Measurements from ENCODE around the gene RLF. TPM values are rescaled to one million over a fixed set of nuclear protein-coding genes. Genes with fewer than 3 reads are reported as not detected.

The RLF gene
- total and polyA plus RNA-seq, 2 of the 8 experiments (the other 6 are each of a cell fraction or from before 2014, with no cell fraction given), result 4.2 to 18.0 TPM

DNA sequence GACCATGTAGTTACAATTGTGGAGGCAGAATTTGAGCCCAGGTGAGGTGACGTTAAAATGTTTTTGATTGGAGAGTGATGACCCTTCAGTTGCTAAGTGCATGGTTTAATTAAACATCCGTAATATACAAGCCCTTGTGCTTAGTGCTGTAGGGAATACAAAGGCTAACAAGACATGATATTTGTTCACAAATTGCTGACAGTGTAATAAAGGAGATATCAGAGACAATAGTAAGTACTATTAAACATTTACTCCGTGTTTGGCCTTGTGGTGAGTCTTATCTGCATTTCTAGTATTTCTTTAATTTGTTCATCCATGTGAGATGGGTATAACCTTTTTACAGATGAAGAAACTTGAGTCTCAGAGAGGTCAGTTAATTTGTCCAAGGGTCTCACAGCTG, 37.9 kb downstream of the RLF start:
- peaks cover 0 to 25% (median 4%) of the 10 kb centered on the region in 4 experiments; a peak in 4 of 8 replicates for H3K36me3 ChIP-seq (ENCODE audit: control insufficient read depth in 2 of 4, insufficient read depth in 4 of 4, low read length in 3 of 4)
- POLR2A ChIA-PET (ENCODE audit: partially characterized antibody), result no interaction called here
- no peak for FAIRE-seq

More for the DNA sequence above, 37.9 kb downstream of the RLF start:
- Histone ChIP-seq H4K8ac (ENCODE audit: extremely low read depth, insufficient read depth, low read length) (no peak overlapping the region), H4K5ac (ENCODE audit: insufficient read length, low read depth, low read length) (no peak overlapping the region), H2BK12ac (ENCODE audit: low read depth, low read length) (no peak overlapping the region), H3K27ac (ENCODE audit: low read depth, low read length) (no peak overlapping the region), H3K56ac (replicated peaks; ENCODE audit: insufficient read length, low read depth, low read length) (no peak overlapping the region), H3K79me1 (ENCODE audit: low read depth, low read length) (no peaks in the 10 kb centered on the region), H3K4me3 (ENCODE audit: extremely low read depth in 1 of 4, insufficient read depth in 2 of 4, low read depth in 3 of 4, low read length in 4 of 4) (no peak overlapping the region), H3K23ac (ENCODE audit: insufficient read length) (no peak overlapping the region), H2BK5ac (ENCODE audit: low read depth, low read length) (no peak overlapping the region), H2BK20ac (ENCODE audit: low read length) (no peak overlapping the region), H3K14ac (ENCODE audit: insufficient read length) (no peak overlapping the region), H2BK120ac (replicated peaks; ENCODE audit: low read depth, low read length) (no peak overlapping the region), H3K18ac (ENCODE audit: extremely low read depth, low read length) (no peak overlapping the region), H3K9ac (replicated peaks in 1 of 4; ENCODE audit: extremely low read depth in 1 of 4, low read depth in 3 of 4, low read length in 3 of 4) (no peak overlapping the region), H3K4me2 (ENCODE audit: insufficient read depth in 1 of 2, low read depth in 2 of 2, low read length in 2 of 2) (no peak overlapping the region), H4K20me1 (replicated peaks in 1 of 2; ENCODE audit: control insufficient read depth in 1 of 2, insufficient read depth in 2 of 2, low read length in 2 of 2) (peaks cover 0 to 2% of the 10 kb centered on the region in 2 experiments), H2AFZ (ENCODE audit: low read length) (no peak overlapping the region), H3K79me2 (ENCODE audit: control insufficient read depth in 1 of 2, insufficient read depth in 2 of 2, low read length in 2 of 2) (no peaks in the 10 kb centered on the region), H3K23me2 (ENCODE audit: low read depth, low read length) (no peaks in the 10 kb centered on the region), H3K9me3 (ENCODE audit: insufficient read depth in 2 of 2, low read depth in 1 of 2, low read length in 1 of 2) (no peaks in the 10 kb centered on the region), H2AK5ac (ENCODE audit: low read depth, low read length) (no peak overlapping the region), H4K91ac (replicated peaks; ENCODE audit: insufficient read length, low read length) (no peak overlapping the region), H2BK15ac (ENCODE audit: low read length) (no peak overlapping the region), H3K4me1 (replicated peaks in 1 of 4; ENCODE audit: control insufficient read depth in 3 of 4, insufficient read depth in 4 of 4, low read length in 3 of 4) (no peaks in the 10 kb centered on the region), H3K4ac (replicated peaks; ENCODE audit: insufficient read length, low read depth, low read length) (no peak overlapping the region), H3K27me3 (replicated peaks in 1 of 4; ENCODE audit: control insufficient read depth in 3 of 4, extremely low read depth in 1 of 4, insufficient read depth in 3 of 4, low read length in 3 of 4) (no peaks in the 10 kb centered on the region)
- no peak for DNase-seq (ENCODE audit: low read depth in 1 of 2, low spot score in 2 of 2)
- TF ChIP-seq ZNF274 (IDR thresholded peaks at IDR 0.05; ENCODE audit: borderline replicate concordance, extremely low read depth, low read length) (no peak), BCL11A (IDR thresholded peaks at IDR 0.05; ENCODE audit: low read depth in 2 of 2, low read length in 2 of 2) (no peak), MAFK (IDR thresholded peaks at IDR 0.05; ENCODE audit: low read depth, low read length) (no peak), SUZ12 (IDR thresholded peaks at IDR 0.05; ENCODE audit: low read length) (no peak), USF2 (IDR thresholded peaks at IDR 0.05; ENCODE audit: low read length) (no peak), EZH2 (IDR thresholded peaks at IDR 0.05; ENCODE audit: low read depth, low read length, severe bottlenecking) (no peak), BRCA1 (IDR thresholded peaks at IDR 0.05; ENCODE audit: low read depth, low read length) (no peak)
- 93% methylated on average over 3 of the region's 3 CpGs; no CpG with 5 or more reads in 1 of the 2 experiments for WGBS, 2 experiments (ENCODE audit: extremely low coverage in 1 of 2, insufficient coverage in 1 of 2, insufficient read length in 1 of 2, insufficient replicate concordance in 2 of 2, low coverage in 1 of 2, low lambda C conversion rate in 2 of 2, missing lambda C conversion rate in 1 of 2)
- CTCF ChIA-PET (ENCODE audit: partially characterized antibody), result interaction anchor here (1.4 to 1.6 kb wide), 2 partner anchors 11 to 140 kb away, joined by 3 read pairs; no protein-coding TSS in a partner anchor
